Measurements from ENCODE around the gene GDF15. TPM values are rescaled to one million over a fixed set of nuclear protein-coding genes. Genes with fewer than 3 reads are reported as not detected.

The GDF15 gene
- total RNA-seq, 1 experiment from 2014 or later = 425 TPM

GRCh38 chr19:18344582-18344950 lies 41.4 kb upstream of the GDF15 start (continued):
- TF ChIP-seq SRF (IDR thresholded peaks at IDR 0.05; ENCODE audit: low read depth) (no peak), FOSL1 (IDR thresholded peaks at IDR 0.05; ENCODE audit: low read depth) (no peak), POLR2AphosphoS5 (IDR thresholded peaks at IDR 0.05; ENCODE audit: low read depth, low read length) (no peak), EZH2 (IDR thresholded peaks at IDR 0.05) (no peak)

- BruUV-seq (replicated peaks) = no TSS peak
- CTCF ChIA-PET = no interaction called here
- H4K20me1 ChIP-seq (ENCODE audit: insufficient read depth) = no peaks in the 10 kb centered on the region
Observed at GRCh38 chr19:18345296-18345695, 40.7 kb upstream of the GDF15 start.

More at GRCh38 chr19:18345296-18345695, 40.7 kb upstream of the GDF15 start:
- ChIA-PET RAD21 (ENCODE audit: low non-redundant PET in 1 of 2, low total read pairs in 2 of 2, uncharacterized antibody in 2 of 2, unreplicated experiment in 2 of 2) (no interaction called here), POLR2A (interaction anchor here (1.2 to 1.6 kb wide), 3 partner anchors 9 to 69 kb away, joined by 3 read pairs; partner anchors contain the start of gene GDF15)
- no peak overlapping the region for H3K27ac ChIP-seq (ENCODE audit: low read depth, low read length)
- no peak overlapping the region for H2AFZ ChIP-seq (ENCODE audit: low read depth, low read length, poor library complexity, severe bottlenecking)
- no peak for ATAC-seq
- no peaks in the 10 kb centered on the region for H3K27me3 ChIP-seq (ENCODE audit: insufficient read depth, low read length)
- no peaks in the 10 kb centered on the region for H3K79me2 ChIP-seq (ENCODE audit: insufficient read depth, low read length)
- no peak for TF ChIP-seq SRF (IDR thresholded peaks at IDR 0.05; ENCODE audit: low read depth)
- TF ChIP-seq CEBPB (IDR thresholded peaks at IDR 0.05; ENCODE audit: low read depth) = no peak
- TF ChIP-seq ZNF274 (IDR thresholded peaks at IDR 0.05; ENCODE audit: low read depth, low read length) = no peak
- TF ChIP-seq TCF7L2 (IDR thresholded peaks at IDR 0.05; ENCODE audit: borderline replicate concordance, extremely low read depth, insufficient read depth, insufficient read length) = no peak
- TF ChIP-seq ELF1 (IDR thresholded peaks at IDR 0.05; ENCODE audit: borderline replicate concordance, low read depth) = no peak
- TF ChIP-seq REST (IDR thresholded peaks at IDR 0.05; ENCODE audit: low read depth) = no peak
- no peak for TF ChIP-seq CTCF (IDR thresholded peaks at IDR 0.05 in 2 of 3, conservative IDR thresholded peaks at IDR 0.05 in 1 of 3; ENCODE audit: borderline replicate concordance in 1 of 3, insufficient read depth in 1 of 3, low read depth in 2 of 3, low read length in 2 of 3)
- TF ChIP-seq EZH2 (IDR thresholded peaks at IDR 0.05) = no peak
- TF ChIP-seq ZBTB33 (IDR thresholded peaks at IDR 0.05; ENCODE audit: extremely low read depth, insufficient replicate concordance, low read length) = no peak
- no peak for TF ChIP-seq JUND (IDR thresholded peaks at IDR 0.05)
- no peak overlapping the region for H3K4me3 ChIP-seq (replicated peaks in 1 of 2; ENCODE audit: low read depth in 1 of 2, low read length in 2 of 2)
- peak overlapping the region; percentile 17; the same call in 1 of the 2 replicates for H3K9ac ChIP-seq (ENCODE audit: low read length)
- H3K4me2 ChIP-seq (ENCODE audit: low read length) = peak overlapping the region; percentile 59
- H3K36me3 ChIP-seq (ENCODE audit: control insufficient read depth in 1 of 2, insufficient read depth in 2 of 2, low read length in 2 of 2) = no peaks in the 10 kb centered on the region; a peak in 2 of 4 replicates
- intact Hi-C loops (cut with micrococcal nuclease) = no loop called here
- H3K9me2 ChIP-seq (ENCODE audit: insufficient read depth) = no peaks in the 10 kb centered on the region
- H3K4me1 ChIP-seq (ENCODE audit: control insufficient read depth in 1 of 2, insufficient read depth in 2 of 2, low read length in 2 of 2) = peaks cover 28 to 65% of the 10 kb centered on the region in 2 experiments
- DNase-seq (ENCODE audit: low read depth, low spot score) = no peak
- H3K9me3 ChIP-seq (ENCODE audit: control insufficient read depth in 1 of 2, insufficient read depth in 1 of 2, low read depth in 1 of 2, low read length in 2 of 2) = no peaks in the 10 kb centered on the region

Measured in HCT116 (cell line).